Subcutaneous adipose tissue (tissue), 4 donors: ENCODE results near the gene TWNK. TPM values are rescaled to one million over a fixed set of nuclear protein-coding genes. Genes with fewer than 3 reads are reported as not detected.

Experiments
- total RNA-seq, 4 donors: library from RNA; depleted of rRNA; stranded (reverse); fragments of >200 nt; gene quantifications; one replicate each; pipeline ENCODE4 v1.1.0, GENCODE V29; 2016
- TF ChIP-seq, protein P1 (sequence below): fragments of 450-650 bp; IDR thresholded peaks from one replicate; pipeline ENCODE4 v1.5.1; 2016; ENCODE audit warnings: low read depth, mild to moderate bottlenecking, control low read depth, antibody characterized with exemption, moderate library complexity

The TWNK gene
- total RNA-seq, 4 donors from 2014 or later = 2.4 to 6.2 (median 3.3) TPM

DNA sequence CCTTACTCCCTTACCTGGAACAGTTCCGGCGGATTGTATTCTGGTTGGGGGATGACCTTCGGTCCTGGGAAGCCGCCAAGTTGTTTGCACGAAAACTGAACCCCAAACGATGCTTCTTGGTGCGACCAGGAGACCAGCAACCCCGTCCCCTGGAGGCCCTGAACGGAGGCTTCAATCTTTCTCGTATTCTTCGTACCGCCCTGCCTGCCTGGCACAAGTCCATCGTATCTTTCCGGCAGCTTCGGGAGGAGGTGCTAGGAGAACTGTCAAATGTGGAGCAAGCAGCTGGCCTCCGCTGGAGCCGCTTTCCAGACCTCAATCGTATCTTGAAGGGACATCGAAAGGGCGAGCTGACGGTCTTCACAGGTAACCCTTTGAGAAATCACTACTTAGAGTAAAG, 1.7 kb downstream of the TWNK start:
- TF ChIP-seq, protein P1, sequence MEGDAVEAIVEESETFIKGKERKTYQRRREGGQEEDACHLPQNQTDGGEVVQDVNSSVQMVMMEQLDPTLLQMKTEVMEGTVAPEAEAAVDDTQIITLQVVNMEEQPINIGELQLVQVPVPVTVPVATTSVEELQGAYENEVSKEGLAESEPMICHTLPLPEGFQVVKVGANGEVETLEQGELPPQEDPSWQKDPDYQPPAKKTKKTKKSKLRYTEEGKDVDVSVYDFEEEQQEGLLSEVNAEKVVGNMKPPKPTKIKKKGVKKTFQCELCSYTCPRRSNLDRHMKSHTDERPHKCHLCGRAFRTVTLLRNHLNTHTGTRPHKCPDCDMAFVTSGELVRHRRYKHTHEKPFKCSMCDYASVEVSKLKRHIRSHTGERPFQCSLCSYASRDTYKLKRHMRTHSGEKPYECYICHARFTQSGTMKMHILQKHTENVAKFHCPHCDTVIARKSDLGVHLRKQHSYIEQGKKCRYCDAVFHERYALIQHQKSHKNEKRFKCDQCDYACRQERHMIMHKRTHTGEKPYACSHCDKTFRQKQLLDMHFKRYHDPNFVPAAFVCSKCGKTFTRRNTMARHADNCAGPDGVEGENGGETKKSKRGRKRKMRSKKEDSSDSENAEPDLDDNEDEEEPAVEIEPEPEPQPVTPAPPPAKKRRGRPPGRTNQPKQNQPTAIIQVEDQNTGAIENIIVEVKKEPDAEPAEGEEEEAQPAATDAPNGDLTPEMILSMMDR = no peak

DNA sequence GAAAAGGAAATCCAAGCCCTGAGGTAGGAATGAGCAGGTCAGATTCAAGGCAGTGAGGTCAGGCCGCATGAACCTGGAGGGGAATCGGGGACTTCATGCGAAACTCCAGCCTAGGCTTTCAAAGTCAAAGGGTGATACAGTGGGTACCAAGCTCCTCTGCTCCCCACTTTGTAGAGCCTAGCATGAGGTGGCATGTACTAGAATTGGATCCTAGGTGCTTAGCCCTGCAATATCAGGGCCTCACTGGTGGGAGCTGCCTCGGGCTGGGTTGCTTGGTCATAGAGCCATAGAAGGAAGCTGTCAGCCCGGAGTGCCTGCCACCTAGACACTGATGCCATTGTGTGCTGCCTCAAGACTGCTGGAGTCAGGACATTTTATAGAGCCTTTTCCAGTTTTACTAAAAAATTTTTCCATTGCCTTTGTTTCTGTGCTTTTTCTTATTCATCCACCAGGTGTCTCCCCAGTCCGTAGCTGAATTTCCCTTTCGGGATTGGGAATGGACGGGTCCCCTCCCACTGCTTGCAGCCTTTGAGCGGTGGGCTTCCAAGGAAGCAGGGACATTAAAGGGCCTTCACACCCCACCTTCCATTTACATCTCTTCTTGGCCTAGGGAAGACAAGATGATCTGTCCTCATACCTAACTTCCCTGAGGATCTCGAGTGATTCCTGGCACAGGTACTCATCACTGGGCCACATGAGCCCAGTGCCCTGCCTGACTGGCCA, 6.8 kb downstream of the TWNK start:
- TF ChIP-seq, protein P1 = no peak

DNA sequence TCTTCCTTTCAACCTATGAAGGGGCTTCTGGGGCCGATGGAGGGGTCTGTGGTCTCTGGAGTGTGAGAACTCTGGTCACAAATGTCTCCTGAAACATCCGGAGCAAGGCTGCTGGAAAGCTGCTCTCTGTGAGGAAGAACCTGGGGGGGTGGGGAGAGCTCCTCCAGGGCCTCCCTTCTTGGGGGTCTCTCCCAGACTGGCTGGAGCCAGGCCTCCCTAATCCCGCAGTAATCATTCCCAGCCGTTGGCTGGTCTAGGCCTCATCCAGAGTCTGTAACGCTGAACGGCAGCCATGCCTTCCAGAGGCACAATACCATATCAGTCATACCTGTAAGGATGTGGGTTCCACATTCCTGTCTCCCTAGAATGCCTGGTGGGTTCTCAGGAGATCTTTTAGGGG, 7.8 kb downstream of the TWNK start:
- TF ChIP-seq, protein P1 = no peak

DNA sequence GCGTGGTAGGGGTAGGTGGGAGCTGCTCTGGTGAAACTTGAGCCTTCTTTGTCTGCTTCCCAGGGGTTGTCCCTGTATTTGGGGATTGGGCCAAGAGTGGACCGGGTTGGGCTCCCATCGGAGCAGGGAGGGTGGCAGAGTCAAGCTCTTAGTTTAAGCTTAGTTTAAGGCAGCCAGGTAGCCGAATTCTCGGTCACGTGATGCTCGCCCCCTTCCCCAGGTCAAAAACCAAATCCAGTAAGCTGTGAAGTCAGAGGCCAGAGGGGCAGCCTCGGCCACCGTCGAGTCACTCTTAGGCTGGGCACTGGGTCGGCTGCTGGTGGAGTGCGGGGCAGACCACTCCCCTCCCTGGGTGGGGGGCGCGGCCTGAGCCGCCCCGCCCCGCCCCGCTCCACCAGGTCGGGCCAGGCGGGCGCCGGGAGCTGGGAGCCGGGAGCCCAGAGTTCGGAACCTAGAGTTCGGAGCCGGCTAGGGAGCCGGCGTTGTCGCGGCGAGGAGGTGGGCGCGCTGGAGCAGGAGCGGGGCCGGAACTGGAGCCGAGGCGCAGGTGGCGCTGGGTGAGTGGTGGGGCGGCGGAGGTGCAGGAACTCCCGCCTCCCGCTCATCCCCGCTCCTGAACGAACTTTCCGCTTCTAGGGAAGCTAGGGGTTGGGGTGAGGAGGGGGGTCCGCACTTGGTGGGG, 9.5 kb downstream of the TWNK start:
- TF ChIP-seq, protein P1 = no peak

DNA sequence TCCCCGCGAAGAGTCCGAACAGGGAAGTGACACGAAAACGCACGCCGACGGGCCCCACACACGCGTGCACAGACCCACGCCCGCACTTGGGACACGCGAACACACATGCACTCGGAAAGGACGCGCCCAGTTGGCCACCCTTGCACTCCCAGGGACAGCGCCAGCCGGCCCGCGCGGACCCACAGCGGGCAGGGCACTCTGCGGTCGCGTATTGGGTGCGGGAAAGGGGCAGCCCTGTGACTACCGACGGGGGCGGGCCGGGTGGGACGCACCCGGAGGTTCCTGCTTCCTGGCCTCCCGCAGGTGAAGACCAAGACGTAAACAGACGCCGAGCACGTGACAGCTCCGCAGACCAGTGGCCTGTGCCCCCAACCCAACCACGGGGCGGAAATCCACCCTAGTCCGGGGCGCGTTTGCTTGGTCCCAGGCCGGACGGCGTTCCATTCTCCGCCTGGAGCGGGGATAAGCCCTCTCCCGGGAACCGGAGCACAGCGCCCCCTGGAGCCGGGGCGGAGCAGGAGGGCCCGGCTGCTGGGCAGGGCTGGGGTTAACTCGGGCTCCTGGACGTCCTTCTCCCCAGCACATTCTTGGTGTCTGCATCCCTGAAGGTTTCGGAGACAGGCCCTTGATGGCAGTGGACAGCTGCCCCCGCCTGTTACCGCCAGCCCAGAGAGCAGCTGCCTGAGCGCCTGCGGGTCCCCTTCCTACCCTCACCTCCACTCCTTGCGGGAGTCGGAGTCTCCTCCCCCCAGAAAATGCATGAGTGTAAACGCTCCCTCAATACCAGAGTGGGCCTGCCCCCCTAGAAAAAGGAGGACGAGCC, 10.2 kb downstream of the TWNK start:
- TF ChIP-seq, protein P1 = no peak

DNA sequence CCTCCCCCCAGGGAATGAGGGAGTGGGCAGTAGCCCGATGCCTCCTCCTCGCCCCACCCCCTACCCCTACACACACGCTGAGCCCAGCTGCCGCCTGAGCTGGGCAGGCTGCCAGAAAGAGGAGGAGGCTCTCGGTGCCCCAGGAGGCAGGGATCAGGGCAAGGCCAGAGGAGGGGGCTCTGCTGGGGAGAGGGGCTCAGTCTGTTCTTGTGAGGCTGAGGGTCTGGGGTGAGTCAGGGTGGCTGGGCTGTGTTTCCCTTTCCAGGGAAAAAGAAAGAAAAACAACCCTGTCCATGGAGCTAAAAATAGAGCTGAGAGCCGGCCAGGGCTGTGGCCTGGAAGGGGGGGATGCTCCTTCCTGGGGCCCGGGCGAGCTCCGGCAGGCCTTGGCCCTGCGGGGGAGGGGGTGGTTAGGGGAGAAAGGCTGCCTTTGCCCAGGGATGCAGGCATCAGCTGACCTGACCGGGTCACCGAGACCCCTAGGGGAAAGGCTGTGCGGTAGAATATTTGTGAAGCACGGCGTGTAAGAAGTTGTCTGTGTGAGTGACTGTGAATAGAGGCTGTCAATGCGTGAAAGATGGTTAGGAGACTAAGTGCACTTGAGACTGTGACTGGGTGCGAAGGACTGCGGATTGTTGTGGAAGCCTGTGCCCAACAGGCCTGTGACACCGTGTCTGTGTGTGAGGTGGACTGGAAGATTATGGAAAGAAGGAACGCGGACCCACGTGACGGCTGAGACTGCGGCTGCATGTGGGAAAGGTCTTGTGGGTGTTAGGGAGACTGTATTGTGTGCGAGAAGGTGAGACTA, 11.0 kb downstream of the TWNK start:
- TF ChIP-seq, protein P1 = no peak
